NCI-H1417 treated with DMSO at 0.1 percent for 48 hours (cell line): ENCODE data around the gene TTC17.
"Not testable (repeated sequence)": the region's sequence is repeated elsewhere in the genome, so short reads cannot be mapped to it uniquely, and the experiment has no call there.

Experiments
- DNase-seq: peaks from one replicate; lab custom pipeline; 2025; lab: John Stamatoyannopoulos, UW

The TTC17 gene

GRCh38 chr11:43459246-43459645 is 100.5 kb downstream of the TTC17 start:
- DNase-seq = no peak

- DNase-seq = no peak
Measured at GRCh38 chr11:43462359-43462758, 103.6 kb downstream of the TTC17 start.

- DNase-seq = no peak
Measured at GRCh38 chr11:43467958-43468357, 109.2 kb downstream of the TTC17 start.

GRCh38 chr11:43477491-43477890 is 118.8 kb downstream of the TTC17 start:
- not testable (repeated sequence) for DNase-seq

- DNase-seq = no peak
Measured at GRCh38 chr11:43486141-43486540, 127.4 kb downstream of the TTC17 start.

GRCh38 chr11:43489869-43490465 is 131.2 kb downstream of the TTC17 start:
- DNase-seq = no peak

- no peak for DNase-seq
Measured at GRCh38 chr11:43492701-43493100, 134.0 kb downstream of the TTC17 start.

- no peak for DNase-seq
Measured at GRCh38 chr11:43493431-43493830, 134.7 kb downstream of the TTC17 start.

- DNase-seq = no peak
Measured at GRCh38 chr11:43497144-43497543, 138.4 kb downstream of the TTC17 start.

- DNase-seq = no peak
Measured at GRCh38 chr11:43498561-43498960, 139.8 kb downstream of the TTC17 start.

GRCh38 chr11:43503417-43503816 is 144.7 kb downstream of the TTC17 start:
- no peak for DNase-seq

- DNase-seq = no peak
Measured at GRCh38 chr11:43504316-43504950, 145.7 kb downstream of the TTC17 start.

- DNase-seq = no peak
Measured at GRCh38 chr11:43505171-43505570, 146.5 kb downstream of the TTC17 start.

- DNase-seq = no peak
Measured at GRCh38 chr11:43507171-43507570, 148.5 kb downstream of the TTC17 start.

GRCh38 chr11:43508511-43508918 is 149.8 kb downstream of the TTC17 start:
- DNase-seq = no peak

GRCh38 chr11:43511959-43512358 is 153.2 kb downstream of the TTC17 start:
- DNase-seq = no peak

GRCh38 chr11:43515090-43515489 is 156.4 kb downstream of the TTC17 start:
- no peak for DNase-seq

- no peak for DNase-seq
Measured at GRCh38 chr11:43516316-43516850, 157.7 kb downstream of the TTC17 start.

- DNase-seq = no peak
Measured at GRCh38 chr11:43517518-43517917, 158.8 kb downstream of the TTC17 start.

GRCh38 chr11:43518408-43519160 is 159.9 kb downstream of the TTC17 start:
- no peak for DNase-seq

GRCh38 chr11:43521471-43521870 is 162.8 kb downstream of the TTC17 start:
- no peak for DNase-seq

GRCh38 chr11:43523632-43524031 is 164.9 kb downstream of the TTC17 start:
- DNase-seq = no peak

GRCh38 chr11:43532041-43532440 is 173.3 kb downstream of the TTC17 start:
- no peak for DNase-seq
